BE2C (cell line): Measurements from ENCODE around the gene CD72.

Source experiments
- DNase-seq: peaks from one replicate; pipeline ENCODE4 v3.0.0-alpha.2; 2020
- H3K27me3 ChIP-seq: fragments of 250-450 bp; sonication (Bioruptor Pico); 2 replicates; pipeline ENCODE4 v1.5.1; 2020; ENCODE audit warnings: mild to moderate bottlenecking
- H3K36me3 ChIP-seq: fragments of 250-450 bp; sonication (Bioruptor Pico); 2 replicates; pipeline ENCODE4 v1.5.1; 2020; ENCODE audit warnings: mild to moderate bottlenecking
- H3K4me1 ChIP-seq: fragments of 250-450 bp; sonication (Bioruptor Pico); 2 replicates; pipeline ENCODE4 v1.5.1; 2020
- H3K4me3 ChIP-seq: 2 replicates; pipeline ENCODE4 v1.5.1; 2011; ENCODE audit warnings: low read depth, low read length
- H3K9me3 ChIP-seq: fragments of 250-450 bp; sonication (Bioruptor Pico); 2 replicates; pipeline ENCODE4 v1.5.1; 2020
- TF ChIP-seq, protein P1 (sequence below): IDR thresholded peaks from 2 replicates; pipeline ENCODE4 v1.5.1; 2012; ENCODE audit warnings: mild to moderate bottlenecking, low read depth, low read length

CD72 gene

GRCh38 chr9:35658968-35659220 lies 40.7 kb upstream of the CD72 start:
- peaks cover 4% of the 10 kb centered on the region for H3K36me3 ChIP-seq
- peak; percentile 33 for DNase-seq
- peak overlapping the region; percentile 72 for H3K4me3 ChIP-seq
- H3K4me1 ChIP-seq = 0 out of 2 replicates have a peak, but pooled peaks cover 3% of the 10 kb centered on the region
- H3K27me3 ChIP-seq = no peaks in the 10 kb centered on the region
- TF ChIP-seq, protein P1, sequence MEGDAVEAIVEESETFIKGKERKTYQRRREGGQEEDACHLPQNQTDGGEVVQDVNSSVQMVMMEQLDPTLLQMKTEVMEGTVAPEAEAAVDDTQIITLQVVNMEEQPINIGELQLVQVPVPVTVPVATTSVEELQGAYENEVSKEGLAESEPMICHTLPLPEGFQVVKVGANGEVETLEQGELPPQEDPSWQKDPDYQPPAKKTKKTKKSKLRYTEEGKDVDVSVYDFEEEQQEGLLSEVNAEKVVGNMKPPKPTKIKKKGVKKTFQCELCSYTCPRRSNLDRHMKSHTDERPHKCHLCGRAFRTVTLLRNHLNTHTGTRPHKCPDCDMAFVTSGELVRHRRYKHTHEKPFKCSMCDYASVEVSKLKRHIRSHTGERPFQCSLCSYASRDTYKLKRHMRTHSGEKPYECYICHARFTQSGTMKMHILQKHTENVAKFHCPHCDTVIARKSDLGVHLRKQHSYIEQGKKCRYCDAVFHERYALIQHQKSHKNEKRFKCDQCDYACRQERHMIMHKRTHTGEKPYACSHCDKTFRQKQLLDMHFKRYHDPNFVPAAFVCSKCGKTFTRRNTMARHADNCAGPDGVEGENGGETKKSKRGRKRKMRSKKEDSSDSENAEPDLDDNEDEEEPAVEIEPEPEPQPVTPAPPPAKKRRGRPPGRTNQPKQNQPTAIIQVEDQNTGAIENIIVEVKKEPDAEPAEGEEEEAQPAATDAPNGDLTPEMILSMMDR = no peak
- no peaks in the 10 kb centered on the region for H3K9me3 ChIP-seq

GRCh38 chr9:35658137-35658967 lies 40.1 kb upstream of the CD72 start, which contains the start of gene CCDC107:
Gene CCDC107 (plus strand): TSS chr9:35658292. CDS start chr9:35658380, 88 bp downstream.
- DNase-seq = peak; percentile 92
- TF ChIP-seq, protein P1 = peak; percentile 49
- H3K36me3 ChIP-seq = peaks cover 4% of the 10 kb centered on the region
- H3K27me3 ChIP-seq = no peaks in the 10 kb centered on the region
- peak within 1 kb of the TSS; percentile 72 for H3K4me3 ChIP-seq
- H3K4me1 ChIP-seq = 0 out of 2 replicates have a peak, but pooled peaks cover 3% of the 10 kb centered on the region
- no peaks in the 10 kb centered on the region for H3K9me3 ChIP-seq

DNA sequence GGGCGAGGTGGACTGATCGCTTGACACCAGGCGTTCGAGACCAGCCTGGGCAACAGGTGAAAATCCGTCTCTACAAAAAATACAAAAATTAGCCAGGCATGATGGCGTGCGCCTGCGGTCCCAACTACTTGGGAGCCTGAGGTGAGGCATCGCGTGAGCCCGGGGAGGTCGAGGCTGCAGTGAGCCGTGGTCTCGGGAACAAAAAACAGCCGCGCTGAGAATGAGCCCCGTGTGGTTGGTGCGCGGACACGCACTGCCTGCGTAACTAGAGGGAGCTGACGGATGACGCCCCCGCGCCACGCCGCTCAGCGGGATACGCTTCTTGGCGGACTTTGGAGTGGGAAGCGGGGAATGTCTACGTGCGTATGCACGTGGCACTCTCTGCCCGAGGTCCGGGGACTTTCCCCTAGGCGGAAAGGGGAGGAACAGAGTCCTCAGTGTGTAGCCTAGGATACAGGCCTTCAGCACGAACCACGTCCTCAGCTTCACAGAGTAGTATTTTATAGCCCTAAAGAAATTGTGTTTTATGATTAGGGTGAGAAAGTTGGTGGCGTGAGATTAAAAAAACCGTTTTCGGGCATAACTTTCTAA lies 39.4 kb upstream of the CD72 start, which contains the start of gene RMRP:
RMRP (minus strand) TSS at position 474 of the 591 bp plus-strand sequence.
- TF ChIP-seq, protein P1 = no peak
- H3K4me1 ChIP-seq = 0 out of 2 replicates have a peak, but pooled peaks cover 3% of the 10 kb centered on the region
- DNase-seq = peak; percentile 98

GRCh38 chr9:35656831-35657545 lies 38.8 kb upstream of the CD72 start:
- TF ChIP-seq, protein P1 = no peak
- Histone ChIP-seq H3K36me3 (peaks cover 4% of the 10 kb centered on the region), H3K4me1 (0 out of 2 replicates have a peak, but pooled peaks cover 3% of the 10 kb centered on the region), H3K9me3 (no peaks in the 10 kb centered on the region), H3K4me3 (peak overlapping the region; percentile 72), H3K27me3 (no peaks in the 10 kb centered on the region)
- no peak for DNase-seq

More for the DNA sequence above, 39.4 kb upstream of the CD72 start, which contains the start of gene RMRP:
- Histone ChIP-seq H3K27me3 (no peaks in the 10 kb centered on the region), H3K9me3 (no peaks in the 10 kb centered on the region), H3K4me3 (peak within 1 kb of the TSS; percentile 72), H3K36me3 (peaks cover 4% of the 10 kb centered on the region)

GRCh38 chr9:35656348-35656747 lies 38.1 kb upstream of the CD72 start:
- DNase-seq = no peak
- Histone ChIP-seq H3K4me3 (no peak overlapping the region), H3K4me1 (0 out of 2 replicates have a peak, but pooled peaks cover 3% of the 10 kb centered on the region), H3K9me3 (no peaks in the 10 kb centered on the region), H3K27me3 (no peaks in the 10 kb centered on the region), H3K36me3 (peaks cover 4% of the 10 kb centered on the region)
- TF ChIP-seq, protein P1 = no peak
